Measurements from ENCODE around the gene TBC1D9.

Gene TBC1D9

GRCh38 chr4:140688711-140689598 is 67.2 kb downstream of the TBC1D9 start:
- peak; percentile 58 for FAIRE-seq

GRCh38 chr4:140686796-140687195 is 69.4 kb downstream of the TBC1D9 start:
- FAIRE-seq = peak; percentile 90

GRCh38 chr4:140684314-140684713 is 71.9 kb downstream of the TBC1D9 start:
- FAIRE-seq = no peak

- no peak for FAIRE-seq
Observed at GRCh38 chr4:140681201-140681600, 75.0 kb downstream of the TBC1D9 start.

GRCh38 chr4:140680686-140681085 is 75.5 kb downstream of the TBC1D9 start:
- FAIRE-seq = no peak

GRCh38 chr4:140679576-140679975 is 76.6 kb downstream of the TBC1D9 start:
- FAIRE-seq = no peak

- FAIRE-seq = no peak
Observed at GRCh38 chr4:140675599-140676231, 80.5 kb downstream of the TBC1D9 start.

GRCh38 chr4:140673729-140674128 is 82.5 kb downstream of the TBC1D9 start:
- FAIRE-seq = no peak

GRCh38 chr4:140672416-140672815 is 83.8 kb downstream of the TBC1D9 start:
- FAIRE-seq = no peak

- FAIRE-seq = no peak
Observed at GRCh38 chr4:140668111-140668510, 88.1 kb downstream of the TBC1D9 start.

- FAIRE-seq = peak; percentile 100
Observed at GRCh38 chr4:140666889-140667614, 89.1 kb downstream of the TBC1D9 start.

- no peak for FAIRE-seq
Observed at GRCh38 chr4:140662082-140662869, 93.9 kb downstream of the TBC1D9 start.

GRCh38 chr4:140661550-140661949 is 94.6 kb downstream of the TBC1D9 start:
- FAIRE-seq = no peak

GRCh38 chr4:140659943-140660700 is 96.1 kb downstream of the TBC1D9 start:
- FAIRE-seq = no peak

GRCh38 chr4:140654495-140654814 is 101.7 kb downstream of the TBC1D9 start:
- no peak for FAIRE-seq

- peak; percentile 98 for FAIRE-seq
Observed at GRCh38 chr4:140653718-140654494, 102.3 kb downstream of the TBC1D9 start.

GRCh38 chr4:140652601-140653000 is 103.6 kb downstream of the TBC1D9 start:
- no peak for FAIRE-seq

GRCh38 chr4:140648716-140649308 is 107.4 kb downstream of the TBC1D9 start:
- FAIRE-seq = no peak

GRCh38 chr4:140645614-140646412 is 110.4 kb downstream of the TBC1D9 start:
- FAIRE-seq = no peak

GRCh38 chr4:140645196-140645595 is 111.0 kb downstream of the TBC1D9 start:
- no peak for FAIRE-seq

Data from islet of Langerhans (tissue), 1 donor.